Lung (tissue), 12 donors: ENCODE results near the gene ARHGEF17. TPM values are rescaled to one million over a fixed set of nuclear protein-coding genes. Genes with fewer than 3 reads are reported as not detected.

ENCODE experiments used
- ATAC-seq: fragments of 200-7000 bp; cut with Tn5 transposase; one replicate; pipeline ENCODE4 v1.9.1; 2020; ENCODE audit warnings: moderate number of reproducible peaks; ENCODE audit not compliant: insufficient read depth, low FRiP score
- DNase-seq, 3 donors: peaks; one replicate each; pipeline ENCODE4 v3.0.0-alpha.2; 2013 to 2017
- H3K27ac ChIP-seq, 2 donors: one replicate each; pipeline ENCODE4 v1.5.1; 2013; ENCODE audit warnings: mild to moderate bottlenecking in 2 of 2, moderate library complexity in 2 of 2, control low read depth in 1 of 2, inconsistent platforms in 1 of 2, low read depth in 1 of 2, low read length in 1 of 2
- H3K27me3 ChIP-seq, 3 donors: one replicate each; pipeline ENCODE4 v1.5.1; 2013; ENCODE audit warnings: low read length in 2 of 3; ENCODE audit not compliant: control insufficient read depth in 3 of 3, insufficient read depth in 3 of 3
- H3K36me3 ChIP-seq, 4 donors: one replicate each; pipeline ENCODE4 v1.5.1; 2013; ENCODE audit warnings: low read length in 4 of 4, mild to moderate bottlenecking in 1 of 4, moderate library complexity in 1 of 4; ENCODE audit not compliant: control insufficient read depth in 4 of 4, insufficient read depth in 4 of 4
- H3K4me1 ChIP-seq, 5 donors: one replicate each; pipeline ENCODE4 v1.5.1; 2013; ENCODE audit warnings: low read length in 5 of 5, mild to moderate bottlenecking in 2 of 5, moderate library complexity in 1 of 5; ENCODE audit not compliant: control insufficient read depth in 5 of 5, insufficient read depth in 5 of 5
- H3K4me3 ChIP-seq: one replicate; pipeline ENCODE4 v1.5.1; 2013; ENCODE audit warnings: mild to moderate bottlenecking, control low read depth, moderate library complexity
- H3K9ac ChIP-seq, 2 donors: one replicate each; pipeline ENCODE4 v1.5.1; 2013; ENCODE audit warnings: low read length in 2 of 2, control low read depth in 1 of 2; ENCODE audit not compliant: insufficient read depth in 1 of 2
- H3K9me3 ChIP-seq, 4 donors: one replicate each; pipeline ENCODE4 v1.5.1; 2013; ENCODE audit warnings: low read length in 3 of 4, mild to moderate bottlenecking in 1 of 4, moderate library complexity in 1 of 4; ENCODE audit not compliant: control insufficient read depth in 4 of 4, insufficient read depth in 3 of 4
- CTCF ChIP-seq: IDR thresholded peaks from 2 replicates; pipeline ENCODE4 v1.5.1; 2012; ENCODE audit warnings: mild to moderate bottlenecking; ENCODE audit errors: control extremely low read depth, extremely low read depth
- WGBS, 2 donors: extraction: QIAGEN DNeasy Blood & Tissue Kit; methylation state at CpG; one replicate each; pipeline ENCODE4 v1.1.7; 2013; 5-methylcytosine and 5-hydroxymethylcytosine counted together
- polyA plus RNA-seq, 2 donors: library from polyadenylated mRNA; stranded (reverse); fragments of 200-250 nt; gene quantifications; one replicate each; pipeline ENCODE4 v1.2.1, GENCODE V29; 2013
- total RNA-seq, 2 donors: library from RNA; depleted of rRNA in 1 of 2; stranded (reverse); fragments of >200 nt in 1 of 2; gene quantifications; one replicate each; pipeline ENCODE4 v1.2.1, GENCODE V29; 2014 to 2021
- donor health status: control.
- donor health status: control.
- donor health status: Bipolar disorder and iron deficiency.
- donor health status: healthy.
- donor health status: DM: yes; HTN: yes; CAD: no.

Gene ARHGEF17
- total and polyA plus RNA-seq, 4 donors, result 27.9 to 74.6 (median 53.5) TPM

GRCh38 chr11:73387594-73388264, 79.7 kb downstream of the ARHGEF17 start:
- ATAC-seq (no peak), DNase-seq (peak; percentile 37 to 55 (median 47))
- WGBS, 2 donors, result 61 to 73% methylated on average over 21 of the region's 21 CpGs
- no peak overlapping the region for H3K4me3 ChIP-seq
- TF ChIP-seq CTCF, result no peak
- H3K27me3 ChIP-seq, result no peaks in the 10 kb centered on the region
- peaks cover 0 to 43% (median 24%) of the 10 kb centered on the region in 5 donors for H3K4me1 ChIP-seq
- H3K9ac ChIP-seq, result no peak overlapping the region
- H3K9me3 ChIP-seq, result no peaks in the 10 kb centered on the region
- peak overlapping the region in 1 of 2 donors; percentile 83 for H3K27ac ChIP-seq
- no peaks in the 10 kb centered on the region for H3K36me3 ChIP-seq

DNA sequence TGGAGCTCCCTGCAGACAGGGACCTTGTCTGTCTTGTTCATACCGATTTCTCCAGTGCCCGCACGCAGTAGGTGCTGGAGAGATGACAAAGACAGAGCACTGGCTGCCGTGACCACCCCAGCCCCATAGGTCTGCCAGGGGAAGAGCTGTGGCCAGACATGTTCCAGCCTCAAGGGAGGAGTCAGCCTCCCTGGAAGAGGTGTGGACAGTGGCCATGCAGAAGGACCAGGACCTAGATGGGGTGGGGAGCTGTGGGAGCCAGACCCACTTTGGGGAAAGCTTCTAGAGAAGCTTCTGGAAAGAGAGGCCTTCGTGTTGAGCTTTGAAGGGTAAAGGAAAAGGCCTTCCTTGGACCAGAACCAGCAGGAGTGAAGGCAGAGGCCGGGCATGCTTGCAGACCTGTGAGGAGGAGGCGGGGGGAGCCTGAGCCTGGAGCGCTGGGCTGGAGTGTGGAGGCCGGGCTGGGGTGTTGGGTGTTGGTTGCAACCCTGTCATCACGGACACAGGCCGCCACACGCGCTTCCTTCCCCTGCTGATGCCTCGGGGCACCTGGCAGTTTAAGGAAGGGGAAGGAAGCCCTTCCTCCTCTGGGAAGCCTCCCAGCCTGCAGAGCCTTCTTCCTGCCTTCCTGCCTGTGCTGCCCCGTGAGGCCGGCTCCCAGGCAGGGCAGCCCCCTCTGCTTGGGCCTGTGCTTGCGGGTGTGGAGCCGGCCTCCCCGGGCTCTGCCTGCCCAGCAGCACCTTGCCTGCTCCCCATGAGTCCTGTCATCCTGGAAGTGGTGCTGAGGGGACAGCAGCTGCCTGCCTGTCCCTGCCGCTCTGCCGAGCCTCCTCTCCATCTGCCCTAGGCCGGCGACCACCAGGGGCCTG, 80.4 kb downstream of the ARHGEF17 start:
- H3K4me1 ChIP-seq, result peaks cover 0 to 35% (median 21%) of the 10 kb centered on the region in 5 donors
- H3K9ac ChIP-seq, result no peak overlapping the region
- H3K4me3 ChIP-seq, result no peak overlapping the region
- 38 to 56% methylated on average over 21 to 23 of the region's 23 CpGs for WGBS, 2 donors
- H3K36me3 ChIP-seq, result no peaks in the 10 kb centered on the region
- no peaks in the 10 kb centered on the region for H3K27me3 ChIP-seq
- DNase-seq, result peak in 2 of 3 donors; percentile 40 to 60
- no peak for ATAC-seq
- peak overlapping the region in 1 of 2 donors; percentile 83 for H3K27ac ChIP-seq
- no peaks in the 10 kb centered on the region for H3K9me3 ChIP-seq
- TF ChIP-seq CTCF, result no peak

GRCh38 chr11:73389134-73389525, 81.1 kb downstream of the ARHGEF17 start:
- H3K9me3 ChIP-seq, result no peaks in the 10 kb centered on the region
- H3K27me3 ChIP-seq, result no peaks in the 10 kb centered on the region
- H3K27ac ChIP-seq, result no peak overlapping the region
- ATAC-seq (no peak), DNase-seq (no peak)
- WGBS, 2 donors, result 73 to 83% methylated on average over 6 of the region's 6 CpGs
- no peak overlapping the region for H3K9ac ChIP-seq
- peaks cover 0 to 31% (median 14%) of the 10 kb centered on the region in 5 donors for H3K4me1 ChIP-seq
- no peak for TF ChIP-seq CTCF
- no peak overlapping the region for H3K4me3 ChIP-seq
- no peaks in the 10 kb centered on the region for H3K36me3 ChIP-seq
